GM13977 (cell line): ENCODE data around the gene TXNDC11.

Source experiments
- DNase-seq: peaks from one replicate; pipeline ENCODE4 v3.0.0; 2012; ENCODE audit warnings: low spot score
- in situ Hi-C: fragments of 300-500 bp; cut with MboI; formaldehyde crosslinking; loops from one replicate; pipeline ENCODE4 v1.12.0; 2022; ENCODE audit warnings: low sequenced_read_pairs, low pct_unique_long_range_greater_than_20kb, mixed read lengths, inconsistent platforms; ENCODE audit not compliant: unreplicated experiment
- TF ChIP-seq, protein P1 (sequence below): IDR thresholded peaks from 2 replicates; pipeline ENCODE4 v1.5.1; 2012; ENCODE audit warnings: mild to moderate bottlenecking, control low read depth; ENCODE audit not compliant: insufficient read depth; ENCODE audit errors: extremely low read depth, missing control alignments

TXNDC11 gene

DNA sequence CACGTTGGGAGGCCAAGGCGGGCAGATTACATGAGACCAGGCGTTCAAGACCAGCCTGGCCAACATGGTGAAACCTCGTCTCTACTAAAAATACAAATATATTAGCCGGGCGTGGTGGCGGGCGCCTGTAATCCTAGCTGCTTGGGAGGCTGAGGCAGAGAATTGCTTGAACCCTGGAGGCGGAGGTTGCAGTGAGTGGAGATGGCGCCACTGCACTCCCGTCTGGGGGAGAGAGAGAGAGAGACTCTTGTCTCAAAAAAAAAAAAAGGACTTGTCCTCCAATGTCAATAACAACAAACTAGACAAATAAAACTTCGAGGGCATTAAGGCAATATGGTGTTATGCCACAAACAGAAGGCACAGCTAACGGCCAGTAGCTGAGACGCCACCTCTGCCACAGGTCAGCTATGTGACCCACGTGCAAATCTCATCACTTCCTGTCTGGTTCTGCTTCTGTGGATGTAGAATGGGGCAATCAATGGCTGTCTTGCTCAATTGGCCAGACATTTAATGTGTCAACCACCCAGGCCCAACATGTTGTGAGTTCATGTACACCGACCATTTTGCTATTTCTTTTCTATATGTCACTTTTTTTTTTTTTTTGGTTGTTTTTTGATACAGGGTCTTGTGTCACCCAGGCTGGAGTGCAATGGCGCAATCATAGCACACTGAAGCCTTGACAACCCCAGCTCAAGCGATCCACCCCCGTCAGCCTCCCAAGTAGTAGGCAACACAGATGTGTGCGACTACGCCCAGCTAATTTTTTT is 834 bp upstream of the TXNDC11 start:
- in situ Hi-C loops, result no loop called here
- TF ChIP-seq, protein P1, sequence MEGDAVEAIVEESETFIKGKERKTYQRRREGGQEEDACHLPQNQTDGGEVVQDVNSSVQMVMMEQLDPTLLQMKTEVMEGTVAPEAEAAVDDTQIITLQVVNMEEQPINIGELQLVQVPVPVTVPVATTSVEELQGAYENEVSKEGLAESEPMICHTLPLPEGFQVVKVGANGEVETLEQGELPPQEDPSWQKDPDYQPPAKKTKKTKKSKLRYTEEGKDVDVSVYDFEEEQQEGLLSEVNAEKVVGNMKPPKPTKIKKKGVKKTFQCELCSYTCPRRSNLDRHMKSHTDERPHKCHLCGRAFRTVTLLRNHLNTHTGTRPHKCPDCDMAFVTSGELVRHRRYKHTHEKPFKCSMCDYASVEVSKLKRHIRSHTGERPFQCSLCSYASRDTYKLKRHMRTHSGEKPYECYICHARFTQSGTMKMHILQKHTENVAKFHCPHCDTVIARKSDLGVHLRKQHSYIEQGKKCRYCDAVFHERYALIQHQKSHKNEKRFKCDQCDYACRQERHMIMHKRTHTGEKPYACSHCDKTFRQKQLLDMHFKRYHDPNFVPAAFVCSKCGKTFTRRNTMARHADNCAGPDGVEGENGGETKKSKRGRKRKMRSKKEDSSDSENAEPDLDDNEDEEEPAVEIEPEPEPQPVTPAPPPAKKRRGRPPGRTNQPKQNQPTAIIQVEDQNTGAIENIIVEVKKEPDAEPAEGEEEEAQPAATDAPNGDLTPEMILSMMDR, result no peak
- peak; percentile 36 for DNase-seq

- in situ Hi-C loops, result no loop called here
- DNase-seq, result peak; percentile 50
- TF ChIP-seq, protein P1, result no peak
Measured at GRCh38 chr16:11742093-11742535, 543 bp downstream of the TXNDC11 start.

DNA sequence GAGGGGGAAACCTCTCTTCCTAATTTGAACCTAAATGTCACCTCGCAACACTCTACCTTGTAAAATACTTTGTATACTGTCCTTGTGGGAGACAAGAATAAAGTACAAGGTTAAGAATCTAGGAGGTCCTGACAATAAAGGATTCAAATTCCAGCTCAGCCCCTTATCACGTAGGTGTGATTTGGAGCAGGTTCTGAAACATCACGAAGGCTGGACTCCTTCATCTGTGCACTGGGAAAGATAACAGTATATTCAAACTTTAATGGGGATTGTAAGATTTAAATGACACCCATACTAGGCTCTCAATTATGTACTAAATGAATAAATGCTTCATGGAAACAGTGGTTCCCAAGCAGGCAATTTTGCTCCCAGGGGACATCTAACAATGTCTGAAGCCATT is 2.1 kb downstream of the TXNDC11 start:
- TF ChIP-seq, protein P1, result no peak
- in situ Hi-C loops, result no loop called here
- DNase-seq, result no peak

DNA sequence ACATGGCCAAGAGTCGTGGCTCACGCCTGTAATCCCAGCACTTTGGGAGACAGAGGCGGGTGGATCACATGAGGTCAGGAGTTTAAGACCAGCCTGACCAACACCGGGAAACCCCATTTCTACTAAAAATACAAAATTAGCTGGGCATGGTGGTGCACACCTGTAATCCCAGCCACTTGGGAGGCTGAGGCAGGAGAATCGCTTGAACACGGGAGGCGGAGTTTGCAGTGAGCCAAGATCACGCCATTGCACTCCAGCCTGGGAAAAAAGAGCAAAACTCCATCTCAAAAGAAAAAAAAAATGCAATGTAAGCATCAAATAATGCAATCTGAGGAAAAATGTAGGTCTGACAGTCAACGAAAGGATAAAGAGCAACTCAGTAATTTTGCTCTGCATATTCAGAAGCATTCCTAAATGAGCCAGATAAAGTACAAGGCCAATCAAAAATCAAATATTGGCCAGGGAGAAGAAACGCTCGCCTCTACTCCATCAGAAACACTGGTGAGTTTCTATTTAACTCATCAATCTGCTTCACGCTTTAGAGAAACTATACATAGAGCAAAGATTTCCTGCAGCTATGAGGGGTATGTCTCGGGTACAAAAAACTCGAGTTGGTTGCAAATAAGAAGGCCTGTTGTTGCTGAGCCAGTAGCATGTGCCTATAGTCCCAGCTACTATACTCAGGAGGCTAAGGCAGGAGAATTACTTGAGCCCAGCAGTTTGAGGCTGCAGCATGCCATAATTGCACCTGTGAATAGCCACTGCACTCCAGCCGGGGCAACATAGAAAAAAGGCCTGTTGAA is 3.7 kb downstream of the TXNDC11 start:
- DNase-seq, result peak; percentile 52
- in situ Hi-C loops, result no loop called here
- TF ChIP-seq, protein P1, result no peak

- TF ChIP-seq, protein P1, result no peak
- DNase-seq, result no peak
- in situ Hi-C loops, result no loop called here
Measured at GRCh38 chr16:11737713-11738112, 4.9 kb downstream of the TXNDC11 start.

- in situ Hi-C loops, result no loop called here
- TF ChIP-seq, protein P1, result no peak
- DNase-seq, result no peak
Measured at GRCh38 chr16:11736903-11737302, 5.8 kb downstream of the TXNDC11 start.
